Neural cell (in vitro differentiated cells): ENCODE results near the gene FRY. TPM values are rescaled to one million over a fixed set of nuclear protein-coding genes. Genes with fewer than 3 reads are reported as not detected.

ENCODE experiments used
- H2AFZ ChIP-seq: fragments of 200-600, 300-800 bp; sonication (generic), shearing (Covaris generic); 2 replicates; pipeline ENCODE4 v1.6.0; 2014; ENCODE audit warnings: low read depth, mild to moderate bottlenecking, antibody characterized with exemption, low read length, moderate library complexity
- H3F3A ChIP-seq: fragments of 200-600 bp; shearing (Covaris generic); 2 replicates; pipeline ENCODE4 v1.6.1; 2016; ENCODE audit warnings: mild to moderate bottlenecking, moderate library complexity, mixed read lengths, antibody characterized with exemption, low read length; ENCODE audit not compliant: insufficient read depth, poor library complexity, severe bottlenecking
- H3K27ac ChIP-seq: fragments of 200-600, 300-800 bp; sonication (generic), shearing (Covaris generic); 2 replicates; pipeline ENCODE4 v1.5.1; 2014; ENCODE audit warnings: mild to moderate bottlenecking, low read length, moderate library complexity
- H3K27me3 ChIP-seq: fragments of 300-800, 200-600 bp; sonication (generic), shearing (Covaris generic); 2 replicates; pipeline ENCODE4 v1.6.0; 2014; ENCODE audit warnings: mild to moderate bottlenecking, low read depth, low read length, moderate library complexity; ENCODE audit not compliant: insufficient read depth
- H3K36me3 ChIP-seq: fragments of 300-800, 200-600 bp; sonication (generic), shearing (Covaris generic); 2 replicates; pipeline ENCODE4 v1.5.1; 2014; ENCODE audit warnings: mild to moderate bottlenecking, antibody characterized with exemption, low read length, moderate library complexity; ENCODE audit not compliant: insufficient read depth
- H3K4me2 ChIP-seq: fragments of 300-800, 200-600 bp; sonication (generic), shearing (Covaris generic); 2 replicates; pipeline ENCODE4 v1.6.0; 2014; ENCODE audit warnings: mild to moderate bottlenecking, low read length
- H3K4me3 ChIP-seq: fragments of 300-800, 200-600 bp; sonication (generic), shearing (Covaris generic); 2 replicates; pipeline ENCODE4 v1.5.1; 2014; ENCODE audit warnings: mild to moderate bottlenecking, low read length, moderate library complexity
- H3K79me2 ChIP-seq: fragments of 200-600 bp; shearing (Covaris generic); replicated peaks from 2 replicates; pipeline ENCODE4 v1.6.0; 2014; ENCODE audit warnings: mild to moderate bottlenecking, low read length, moderate library complexity; ENCODE audit not compliant: insufficient read depth
- H3K9ac ChIP-seq: fragments of 300-800, 200-600 bp; sonication (generic), shearing (Covaris generic); 2 replicates; pipeline ENCODE4 v1.6.1; 2016; ENCODE audit warnings: mild to moderate bottlenecking, low read length, mixed read lengths
- H3K9me2 ChIP-seq: fragments of 200-600 bp; shearing (Covaris generic); 2 replicates; pipeline ENCODE4 v1.6.1; 2016; ENCODE audit warnings: mild to moderate bottlenecking, low read length, mixed read lengths; ENCODE audit not compliant: insufficient read depth
- H3K9me3 ChIP-seq: fragments of 200-600, 300-800 bp; sonication (generic), shearing (Covaris generic); 2 replicates; pipeline ENCODE4 v1.6.1; 2016; ENCODE audit warnings: mild to moderate bottlenecking, mixed run types, low read length, moderate library complexity, mixed read lengths
- H4K20me1 ChIP-seq: fragments of 200-600 bp; shearing (Covaris generic); 2 replicates; pipeline ENCODE4 v1.6.1; 2016; ENCODE audit warnings: mild to moderate bottlenecking, mixed run types; ENCODE audit not compliant: insufficient read depth
- CTCF ChIP-seq: fragments of 450-650 bp; IDR thresholded peaks from 2 replicates; pipeline ENCODE4 v1.5.1; 2014; ENCODE audit warnings: antibody characterized with exemption, mild to moderate bottlenecking, moderate library complexity; ENCODE audit not compliant: poor library complexity, severe bottlenecking
- EP300 ChIP-seq: fragments of 450-650 bp; conservative IDR thresholded peaks from 2 replicates; pipeline ENCODE4 v1.6.1; 2014; ENCODE audit warnings: antibody characterized with exemption, mild to moderate bottlenecking, moderate library complexity; ENCODE audit not compliant: poor library complexity, severe bottlenecking
- EZH2 ChIP-seq: fragments of 200-600, 300-800 bp; shearing (Covaris generic), sonication (generic); IDR thresholded peaks from 2 replicates; pipeline ENCODE4 v1.6.1; 2014; ENCODE audit warnings: antibody characterized with exemption, low read length, borderline replicate concordance, mild to moderate bottlenecking; ENCODE audit not compliant: insufficient read depth, poor library complexity, severe bottlenecking
- MXI1 ChIP-seq: fragments of 450-650 bp; conservative IDR thresholded peaks from 2 replicates; pipeline ENCODE4 v1.6.1; 2014; ENCODE audit warnings: antibody characterized with exemption, mild to moderate bottlenecking; ENCODE audit not compliant: poor library complexity, severe bottlenecking
- POLR2AphosphoS5 ChIP-seq: IDR thresholded peaks from 2 replicates; pipeline ENCODE4 v1.6.1; 2012
- RAD21 ChIP-seq: fragments of 450-650 bp; conservative IDR thresholded peaks from 2 replicates; pipeline ENCODE4 v1.6.1; 2014; ENCODE audit warnings: antibody characterized with exemption, mild to moderate bottlenecking, moderate library complexity
- REST ChIP-seq: IDR thresholded peaks from 2 replicates; pipeline ENCODE4 v1.6.1; 2012; ENCODE audit warnings: borderline replicate concordance
- polyA plus RNA-seq: library from polyadenylated mRNA; depleted of rRNA; stranded (reverse); fragments of >200 nt; gene quantifications from 2 replicates; pipeline ENCODE4 v1.2.3, GENCODE V29; 2014

The FRY gene
- polyA plus RNA-seq, 1 donor from 2014 or later, result 49.3 TPM

GRCh38 chr13:32214071-32214470 is 182.5 kb downstream of the FRY start:
- H3K9me3 ChIP-seq, result no peaks in the 10 kb centered on the region
- TF ChIP-seq POLR2AphosphoS5 (no peak), REST (no peak)
- H3K9ac ChIP-seq, result no peak overlapping the region
- H3K36me3 ChIP-seq, result peaks cover 16% of the 10 kb centered on the region
- H3F3A ChIP-seq, result no peaks in the 10 kb centered on the region
- no peaks in the 10 kb centered on the region for H3K79me2 ChIP-seq
- no peak overlapping the region for H3K4me2 ChIP-seq
- no peak overlapping the region for H2AFZ ChIP-seq
- H3K4me3 ChIP-seq, result no peak overlapping the region
- no peaks in the 10 kb centered on the region for H3K27me3 ChIP-seq
- no peaks in the 10 kb centered on the region for H4K20me1 ChIP-seq
- H3K27ac ChIP-seq, result no peak overlapping the region
- no peaks in the 10 kb centered on the region for H3K9me2 ChIP-seq

- TF ChIP-seq EZH2 (no peak), EP300 (no peak), MXI1 (no peak), REST (no peak), POLR2AphosphoS5 (no peak), RAD21 (no peak), CTCF (no peak)
- Histone ChIP-seq H3K4me2 (no peak overlapping the region), H3F3A (no peaks in the 10 kb centered on the region), H3K9ac (no peak overlapping the region), H3K9me2 (no peaks in the 10 kb centered on the region), H4K20me1 (no peaks in the 10 kb centered on the region), H3K4me3 (no peak overlapping the region), H2AFZ (no peak overlapping the region), H3K27me3 (no peaks in the 10 kb centered on the region), H3K27ac (no peak overlapping the region), H3K9me3 (no peaks in the 10 kb centered on the region), H3K36me3 (peaks cover 12% of the 10 kb centered on the region), H3K79me2 (no peaks in the 10 kb centered on the region)
Observed at GRCh38 chr13:32216281-32216680, 184.7 kb downstream of the FRY start.
